Esophagus squamous epithelium (tissue), 4 donors: ENCODE results near the gene FUT1.

ENCODE experiments used
- POLR2A ChIP-seq, 4 donors: fragments of 450-650 bp; IDR thresholded peaks; one replicate each; pipeline ENCODE4 v1.6.1; 2017; ENCODE audit warnings: antibody characterized with exemption in 4 of 4, mild to moderate bottlenecking in 4 of 4, moderate library complexity in 3 of 4
- TF ChIP-seq, protein P1 (sequence below), 6 experiments: fragments of 450-650 bp in 4 of 6; fragments of 200-600 bp in 2 of 6; sonication (generic) in 2 of 6; IDR thresholded peaks; one replicate each; pipeline ENCODE4 v1.5.1; 2016 to 2019; ENCODE audit warnings: antibody characterized with exemption in 6 of 6, mild to moderate bottlenecking in 4 of 6, moderate library complexity in 4 of 6

DNA sequence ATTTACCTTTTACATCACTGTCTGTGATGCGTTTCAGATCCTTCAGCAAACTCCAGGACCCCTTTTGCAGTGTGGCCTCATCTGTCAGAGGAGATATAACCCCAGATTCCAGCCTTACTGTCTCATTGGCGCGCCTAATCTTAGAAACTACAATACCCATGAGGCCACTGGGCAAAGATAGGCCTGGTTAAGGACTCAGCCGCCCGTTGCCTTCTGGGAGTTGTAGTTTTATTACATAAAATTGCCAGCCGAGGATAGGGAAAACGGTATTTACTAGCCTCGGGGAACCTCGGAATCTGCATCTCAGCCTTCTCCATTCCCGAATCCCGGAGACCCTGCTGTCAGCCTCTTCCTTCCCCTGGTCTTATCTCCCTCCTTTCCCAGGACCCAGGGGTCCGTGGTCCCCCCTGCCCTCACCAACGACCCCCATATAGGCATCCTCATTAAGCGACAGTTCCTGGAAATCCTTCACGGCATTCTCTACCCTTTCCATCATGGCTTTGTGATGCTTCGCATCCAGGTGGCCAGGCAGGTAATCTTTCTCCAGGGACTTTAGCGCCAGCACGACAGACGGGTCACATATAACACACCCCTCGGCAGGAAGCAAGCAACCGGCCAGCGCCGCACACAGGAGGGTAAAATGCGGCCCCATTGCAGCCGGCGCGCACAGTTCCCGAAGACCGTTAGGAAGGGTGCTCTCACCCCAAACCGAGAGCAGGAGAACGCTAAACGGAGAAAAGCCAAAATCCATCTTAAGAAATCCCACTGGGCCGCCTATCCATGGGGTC, 7.0 kb downstream of the FUT1 start:
- TF ChIP-seq, protein P1, sequence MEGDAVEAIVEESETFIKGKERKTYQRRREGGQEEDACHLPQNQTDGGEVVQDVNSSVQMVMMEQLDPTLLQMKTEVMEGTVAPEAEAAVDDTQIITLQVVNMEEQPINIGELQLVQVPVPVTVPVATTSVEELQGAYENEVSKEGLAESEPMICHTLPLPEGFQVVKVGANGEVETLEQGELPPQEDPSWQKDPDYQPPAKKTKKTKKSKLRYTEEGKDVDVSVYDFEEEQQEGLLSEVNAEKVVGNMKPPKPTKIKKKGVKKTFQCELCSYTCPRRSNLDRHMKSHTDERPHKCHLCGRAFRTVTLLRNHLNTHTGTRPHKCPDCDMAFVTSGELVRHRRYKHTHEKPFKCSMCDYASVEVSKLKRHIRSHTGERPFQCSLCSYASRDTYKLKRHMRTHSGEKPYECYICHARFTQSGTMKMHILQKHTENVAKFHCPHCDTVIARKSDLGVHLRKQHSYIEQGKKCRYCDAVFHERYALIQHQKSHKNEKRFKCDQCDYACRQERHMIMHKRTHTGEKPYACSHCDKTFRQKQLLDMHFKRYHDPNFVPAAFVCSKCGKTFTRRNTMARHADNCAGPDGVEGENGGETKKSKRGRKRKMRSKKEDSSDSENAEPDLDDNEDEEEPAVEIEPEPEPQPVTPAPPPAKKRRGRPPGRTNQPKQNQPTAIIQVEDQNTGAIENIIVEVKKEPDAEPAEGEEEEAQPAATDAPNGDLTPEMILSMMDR (IDR thresholded peaks at IDR 0.05): no peak
- TF ChIP-seq POLR2A (IDR thresholded peaks at IDR 0.05): no peak
